Activated B cell treated with CpG ODN at 0.5 μM for 24 hours (primary cell): ENCODE data around the gene PDLIM4. TPM values are rescaled to one million over a fixed set of nuclear protein-coding genes. Genes with fewer than 3 reads are reported as not detected.

Experiments
- ATAC-seq: fragments of 200-7000 bp; cut with Tn5 transposase; one replicate; pipeline ENCODE4 v1.10.0; 2021; ENCODE audit warnings: low read depth, mild to moderate bottlenecking, moderate library complexity
- CTCF ChIA-PET: fragments of 350-600 bp; sonication (Branson Sonifier 250); formaldehyde crosslinking; loops from one replicate; lab custom pipeline; 2021; ENCODE audit warnings: antibody characterized with exemption; lab: Charles Lee
- POLR2A ChIA-PET: fragments of 350-600 bp; sonication (Branson Sonifier 250); formaldehyde crosslinking; loops from one replicate; lab custom pipeline; 2021; ENCODE audit warnings: antibody characterized with exemption; lab: Charles Lee
- DNase-seq: peaks from one replicate; pipeline ENCODE4 v3.0.0; 2022
- H3K27ac Mint-ChIP-seq: one replicate; pipeline ENCODE4 v1.8.0; 2020; ENCODE audit warnings: mixed read lengths
- H3K27me3 Mint-ChIP-seq: one replicate; pipeline ENCODE4 v1.8.0; 2021; ENCODE audit warnings: mixed read lengths
- H3K36me3 Mint-ChIP-seq: one replicate; pipeline ENCODE4 v1.8.0; 2021; ENCODE audit warnings: low read depth, mixed read lengths
- H3K4me1 Mint-ChIP-seq: one replicate; pipeline ENCODE4 v1.8.0; 2021; ENCODE audit warnings: mixed read lengths
- H3K4me3 Mint-ChIP-seq: one replicate; pipeline ENCODE4 v1.8.0; 2020; ENCODE audit warnings: mild to moderate bottlenecking, mixed read lengths
- H3K9me3 Mint-ChIP-seq: one replicate; pipeline ENCODE4 v1.8.0; 2020; ENCODE audit warnings: mixed read lengths
- CTCF ChIP-seq: fragments of 200-600 bp; IDR thresholded peaks from one replicate; pipeline ENCODE4 v1.8.0; 2022; ENCODE audit warnings: antibody characterized with exemption, mild to moderate bottlenecking
- intact Hi-C: fragments of 100-400 bp; cut with micrococcal nuclease; formaldehyde crosslinking; loops from one replicate; pipeline ENCODE4 v1.15.1; 2024
- total RNA-seq: library from RNA; stranded (reverse); gene quantifications from 2 replicates; pipeline ENCODE4 v1.2.3, GENCODE V29; 2022

Gene PDLIM4
- total RNA-seq, 1 donor from 2014 or later = not detected

GRCh38 chr5:132256086-132256782 lies 1.3 kb upstream of the PDLIM4 start:
- ChIA-PET CTCF (interaction anchor here (1.1 kb wide), 1 partner anchor 18 kb away, joined by 4 read pairs; no protein-coding TSS in a partner anchor), POLR2A (no interaction called here)
- no peak for DNase-seq
- Mint-ChIP-seq H3K4me1 (no peaks in the 10 kb centered on the region), H3K36me3 (no peaks in the 10 kb centered on the region), H3K4me3 (no peak overlapping the region), H3K27ac (no peak overlapping the region), H3K9me3 (no peaks in the 10 kb centered on the region), H3K27me3 (peaks cover 22% of the 10 kb centered on the region)
- ATAC-seq = no peak
- no peak for TF ChIP-seq CTCF
- intact Hi-C loops = no loop called here

GRCh38 chr5:132256783-132257130 lies 739 bp upstream of the PDLIM4 start:
- H3K36me3 Mint-ChIP-seq = no peaks in the 10 kb centered on the region
- H3K27ac Mint-ChIP-seq = no peak overlapping the region
- DNase-seq = no peak
- ATAC-seq = no peak
- CTCF ChIA-PET = interaction anchor here (1.1 kb wide), 2 partner anchors 19 to 67 kb away, joined by 3 to 4 read pairs; no protein-coding TSS in a partner anchor
- TF ChIP-seq CTCF = no peak
- no peaks in the 10 kb centered on the region for H3K9me3 Mint-ChIP-seq
- no peak overlapping the region for H3K4me3 Mint-ChIP-seq
- POLR2A ChIA-PET = interaction anchor here (0.6 kb wide), 1 partner anchor 174 kb away, joined by 3 read pairs; no protein-coding TSS in a partner anchor
- peaks cover 22% of the 10 kb centered on the region for H3K27me3 Mint-ChIP-seq
- intact Hi-C loops = no loop called here
- H3K4me1 Mint-ChIP-seq = no peaks in the 10 kb centered on the region

GRCh38 chr5:132258102-132259068 lies 889 bp downstream of the PDLIM4 start:
- Mint-ChIP-seq H3K27me3 (peaks cover 22% of the 10 kb centered on the region), H3K4me1 (no peaks in the 10 kb centered on the region), H3K36me3 (no peaks in the 10 kb centered on the region), H3K27ac (no peak overlapping the region), H3K9me3 (no peaks in the 10 kb centered on the region), H3K4me3 (no peak overlapping the region)
- no peak for DNase-seq
- ATAC-seq = no peak
- ChIA-PET POLR2A (no interaction called here), CTCF (no interaction called here)
- intact Hi-C loops = no loop called here
- TF ChIP-seq CTCF = no peak

- ChIA-PET CTCF (no interaction called here), POLR2A (no interaction called here)
- no peak overlapping the region for H3K4me3 Mint-ChIP-seq
Measured at GRCh38 chr5:132259069-132259851, 1.8 kb downstream of the PDLIM4 start.

More at GRCh38 chr5:132259069-132259851, 1.8 kb downstream of the PDLIM4 start:
- no peak for DNase-seq
- no peak for ATAC-seq
- no peaks in the 10 kb centered on the region for H3K9me3 Mint-ChIP-seq
- intact Hi-C loops = no loop called here
- H3K27ac Mint-ChIP-seq = no peak overlapping the region
- no peak for TF ChIP-seq CTCF
- peaks cover 22% of the 10 kb centered on the region for H3K27me3 Mint-ChIP-seq
- no peaks in the 10 kb centered on the region for H3K4me1 Mint-ChIP-seq
- no peaks in the 10 kb centered on the region for H3K36me3 Mint-ChIP-seq
